Heart left ventricle (tissue), 16 donors: ENCODE measurements around the gene BMP3. TPM values are rescaled to one million over a fixed set of nuclear protein-coding genes. Genes with fewer than 3 reads are reported as not detected.
A peak's percentile ranks its signal among the peaks of the same experiment; 100 is the strongest.

Experiments
- ATAC-seq, 4 donors: fragments of 200-7000 bp; cut with Tn5 transposase; one replicate each; pipeline ENCODE4 v1.9.1; 2020 to 2022; ENCODE audit warnings: moderate library complexity in 4 of 4, mild to moderate bottlenecking in 3 of 4, moderate number of reproducible peaks in 1 of 4
- DNase-seq, 5 donors: peaks; one replicate each; pipeline ENCODE4 v3.0.0-alpha.2; 2020
- H3K27ac ChIP-seq, 12 donors: fragments of 200-600 bp; sonication (generic) in 4 of 12; one replicate each; pipeline versions ENCODE4 v1.5.0 to v1.8.0; 2016 to 2022; ENCODE audit warnings: mild to moderate bottlenecking in 2 of 12
- H3K27me3 ChIP-seq, 9 donors: fragments of 200-600 bp; sonication (generic) in 2 of 9; one replicate each; pipeline versions ENCODE4 v1.5.1 to v1.8.0; 2016 to 2022; ENCODE audit warnings: mild to moderate bottlenecking in 3 of 9
- H3K36me3 ChIP-seq, 9 donors: fragments of 200-600 bp; sonication (generic) in 2 of 9; one replicate each; pipeline versions ENCODE4 v1.5.0 to v1.8.0; 2018 to 2022; ENCODE audit warnings: mild to moderate bottlenecking in 2 of 9
- H3K4me1 ChIP-seq, 12 donors: fragments of 200-600 bp; sonication (generic) in 4 of 12; one replicate each; pipeline versions ENCODE4 v1.5.0 to v1.8.0; 2016 to 2022; ENCODE audit warnings: mild to moderate bottlenecking in 3 of 12
- H3K4me3 ChIP-seq, 12 donors: fragments of 200-600 bp; sonication (generic) in 4 of 12; one replicate each; pipeline versions ENCODE4 v1.5.0 to v1.8.0; 2017 to 2022; ENCODE audit warnings: mild to moderate bottlenecking in 9 of 12, moderate library complexity in 4 of 12
- H3K9me3 ChIP-seq, 12 donors: fragments of 200-600 bp; sonication (generic) in 4 of 12; one replicate each; pipeline versions ENCODE4 v1.5.0 to v1.8.0; 2016 to 2022; ENCODE audit warnings: mild to moderate bottlenecking in 1 of 12
- CTCF ChIP-seq, 12 donors: fragments of 200-600 bp; sonication (generic) in 4 of 12; IDR thresholded peaks; one replicate each; pipeline versions ENCODE4 v1.5.0 to v1.8.0; 2018 to 2022; ENCODE audit warnings: antibody characterized with exemption in 12 of 12, mild to moderate bottlenecking in 5 of 12
- POLR2A ChIP-seq, 2 donors: fragments of 450-650 bp; IDR thresholded peaks; one replicate each; pipeline ENCODE4 v1.6.1; 2017; ENCODE audit warnings: antibody characterized with exemption in 2 of 2, mild to moderate bottlenecking in 2 of 2, moderate library complexity in 2 of 2
- WGBS, 4 donors: extraction: QIAGEN DNeasy Blood & Tissue Kit in 2 of 4; methylation state at CpG; one replicate each; pipeline versions ENCODE4 v1.1.5 to v1.1.7; 2013 to 2018; 5-methylcytosine and 5-hydroxymethylcytosine counted together
- intact Hi-C, 10 donors: fragments of 100-400 bp; cut with DNase I; formaldehyde crosslinking; loops; one replicate each; pipeline versions ENCODE4 v1.11.1 to v1.14.2; 2022
- long read RNA-seq, 3 donors: library from polyadenylated mRNA; unstranded; transcript quantifications; one replicate each; pipeline ENCODE4 v2.0.0, GENCODE V29; 2020 to 2021
- polyA plus RNA-seq, 2 donors: library from polyadenylated mRNA; stranded (reverse); fragments of 200-250 nt; gene quantifications; one replicate each; pipeline ENCODE4 v1.2.3, GENCODE V29; 2013
- total RNA-seq, 9 donors: library from RNA; depleted of rRNA in 2 of 9; stranded (reverse); fragments of >200 nt in 2 of 9; fragmentation: NEBNext Ultra II Directional in 3 of 9; extraction: Animal tissue kit (Norgen Biotek cat#: 25700) in 3 of 9; gene quantifications; one replicate each; pipeline versions ENCODE4 v1.1.0 to v1.2.4, GENCODE V29; 2016 to 2023
- donor health status: ischemic (EF 13 %, LVEDD 7.1; RV severe dilation, severe dysfunction).
- donor health status: healthy with polysubstance abuse.
- donor health status: DM: no; HTN: yes; CAD: no.
- donor health status: DM: no; HTN: no; CAD: no.
- donor health status: ischemic (EF 25% LVEDD 6.9; RV normal size, moderate dysfunction).
- donor health status: ischemic (EF 25% LVEDD 5.7; RV mildly dilated, moderate dysfunction).
- donor health status: healthy.
- donor health status: DM: yes; HTN: yes; CAD: no.
- donor health status: ischemic (EF 35%, LVEDD 5.7; RV mildly dilated, moderate dysfunction).
- donor health status: nonischemic (EF 11% LVEDD 7.7; RV severe dilation, severe dysfunction).
- donor health status: DM: yes; HTN: yes; CAD: no.
- donor health status: PGD.
- donor health status: ischemic (EF 29% LVEDD 5.4; RV normal size, mild dysfunction).
- donor health status: nonischemic (EF 23%, LVEDD 6.1; RV moderate dilation, normal function).

Gene BMP3
- 1 to 10 TPM in 1 of 9 donors, under 1 TPM in 1, not detected in 7; 0.04 to 3.7 TPM for total RNA-seq
- not detected for polyA plus RNA-seq
- long read RNA-seq, donor 1: 0 reads
- long read RNA-seq, donor 2: 0 reads
- long read RNA-seq, donor 3: 0 reads

DNA sequence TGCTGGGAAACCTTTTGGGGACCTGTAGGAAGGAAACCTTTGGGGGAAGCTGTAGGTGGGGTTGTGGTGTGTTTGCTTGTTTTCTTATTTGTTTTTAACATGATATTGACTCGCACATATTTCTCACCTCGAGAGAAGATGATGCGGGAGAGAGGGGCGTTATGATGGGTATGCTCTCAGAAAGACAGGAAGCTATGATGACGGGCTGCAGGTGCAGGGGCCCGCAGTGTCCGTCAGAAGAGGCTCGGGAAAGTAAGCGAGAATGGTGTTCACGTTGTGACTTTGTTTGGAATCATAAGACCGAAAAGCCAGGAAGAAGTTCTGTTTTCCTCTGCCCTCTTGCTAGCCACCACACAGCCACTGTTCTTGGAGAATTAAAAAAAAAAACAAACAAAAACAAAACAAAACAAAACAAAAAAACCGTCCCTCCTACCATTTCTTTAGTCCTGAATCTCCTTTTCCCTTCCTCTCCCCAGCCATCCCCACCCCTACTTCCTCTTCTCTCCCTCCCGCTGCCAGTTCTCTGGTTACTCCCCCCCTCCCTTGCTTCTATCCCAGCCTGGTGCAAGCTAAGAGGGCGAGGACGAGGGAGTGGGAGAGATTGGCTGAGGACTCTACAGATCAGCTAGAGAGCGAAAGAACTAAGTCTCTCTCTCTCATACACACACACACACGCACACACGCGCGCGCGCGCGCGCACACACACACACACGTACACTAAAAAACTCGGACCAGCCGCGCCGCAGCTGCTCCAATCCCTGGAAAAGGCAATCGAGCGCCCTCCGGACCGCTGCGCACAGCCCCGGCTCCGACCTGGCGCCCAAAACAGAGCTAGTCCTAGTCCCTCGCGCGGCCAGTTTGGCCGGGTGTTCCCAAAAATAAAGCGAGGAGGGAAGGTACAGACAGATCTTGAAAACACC, at the start of gene BMP3:
TSS of gene BMP3 (plus strand) at position 648 of the 920 bp plus-strand sequence. CDS start 577 bp downstream, outside the sequence.
- peak in 1 of 5 donors; percentile 59 for DNase-seq

DNA sequence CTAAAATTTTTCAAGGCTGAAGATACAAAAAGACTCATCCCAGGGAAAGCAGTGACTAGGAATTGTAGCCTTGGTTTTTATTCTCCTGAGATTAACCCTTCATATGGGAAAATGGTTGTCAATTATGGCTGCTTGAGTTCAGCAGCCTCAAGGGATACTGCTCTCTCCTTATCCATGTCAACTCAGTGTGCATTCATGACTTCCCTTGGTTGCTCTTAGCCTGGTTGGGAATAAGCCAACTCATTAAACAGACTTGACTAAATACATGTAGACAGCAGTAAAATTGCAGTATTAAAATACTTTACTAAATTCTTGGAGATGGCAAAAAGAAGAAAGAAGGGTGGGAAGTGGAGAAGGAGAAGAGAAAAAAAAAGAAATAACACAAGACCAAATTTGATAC, 44.5 kb upstream of the BMP3 start:
- no peak overlapping the region for H3K4me3 ChIP-seq
- no peaks in the 10 kb centered on the region for H3K36me3 ChIP-seq
- TF ChIP-seq POLR2A (IDR thresholded peaks at IDR 0.05): no peak
- TF ChIP-seq CTCF (IDR thresholded peaks at IDR 0.05): no peak
- ATAC-seq (no peak), DNase-seq (no peak)
- H3K27ac ChIP-seq: no peak overlapping the region
- H3K4me1 ChIP-seq: no peaks in the 10 kb centered on the region
- intact Hi-C loops: loop anchor here in 3 of 10 donors (5.0 to 10.0 kb wide), 2 partner anchors 621 to 624 kb away; no protein-coding TSS in a partner anchor
- H3K9me3 ChIP-seq: no peaks in the 10 kb centered on the region
- H3K27me3 ChIP-seq: peaks cover 0 to 2% (median 0%) of the 10 kb centered on the region in 9 donors

More for the DNA sequence above, at the start of gene BMP3:
- H3K4me1 ChIP-seq: peaks cover 0 to 19% (median 0%) of the 10 kb centered on the region in 12 donors
- intact Hi-C loops: no loop called here
- H3K27ac ChIP-seq: peak within 1 kb of the TSS in 1 of 12 donors; percentile 78
- peak within 1 kb of the TSS in 10 of 12 donors; percentile 2 to 49 (median 36) for H3K4me3 ChIP-seq
- TF ChIP-seq POLR2A (IDR thresholded peaks at IDR 0.05) (no peak), CTCF (IDR thresholded peaks at IDR 0.05) (no peak)
- H3K27me3 ChIP-seq: peaks cover 11 to 75% (median 31%) of the 10 kb centered on the region in 9 donors
- 2 to 4% (median 3%) methylated on average over 36 to 43 of the region's 43 CpGs for WGBS, 4 donors
- no peaks in the 10 kb centered on the region for H3K36me3 ChIP-seq
- peak in 2 of 4 donors; percentile 12 to 46 for ATAC-seq
- H3K9me3 ChIP-seq: no peaks in the 10 kb centered on the region

DNA sequence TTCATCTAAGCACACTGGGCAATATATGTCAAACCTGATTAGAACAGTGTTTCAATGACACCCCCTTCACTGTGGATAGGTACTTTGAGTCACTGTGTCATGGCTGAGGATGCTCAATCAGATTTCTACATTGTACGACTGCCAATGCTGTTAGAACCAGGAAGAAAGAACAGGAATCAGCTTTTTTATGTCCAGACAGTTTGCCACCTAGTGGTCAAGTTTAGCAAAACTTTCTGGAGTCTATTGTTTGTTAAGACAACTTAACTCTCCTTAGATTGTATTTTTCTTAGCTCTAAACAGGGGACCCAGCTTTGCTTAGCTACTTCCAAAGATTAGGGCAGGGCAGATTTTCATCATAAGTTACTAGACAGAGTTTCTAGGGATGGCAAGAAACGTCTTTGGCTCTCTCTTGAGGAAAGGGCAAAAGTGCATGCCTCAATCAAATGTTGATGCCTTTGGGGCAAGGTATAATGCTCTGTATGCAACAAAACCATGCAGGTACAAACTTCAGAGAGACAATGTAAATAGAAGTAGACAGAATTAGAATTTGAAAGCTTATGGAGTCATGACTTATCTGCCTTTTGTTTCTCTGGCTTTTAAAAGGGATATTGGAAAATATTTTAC, 40.5 kb upstream of the BMP3 start:
- 3 to 9% (median 4%) methylated on average over 2 of the region's 2 CpGs for WGBS, 4 donors

More for the DNA sequence above, 40.5 kb upstream of the BMP3 start:
- intact Hi-C loops: loop anchor here (2.0 to 10.0 kb wide), 4 partner anchors 623 to 628 kb away; no protein-coding TSS in a partner anchor
- no peak overlapping the region for H3K4me3 ChIP-seq
- no peaks in the 10 kb centered on the region for H3K4me1 ChIP-seq
- ATAC-seq (no peak), DNase-seq (no peak)
- H3K27me3 ChIP-seq: peaks cover 0 to 4% (median 0%) of the 10 kb centered on the region in 9 donors
- no peaks in the 10 kb centered on the region for H3K36me3 ChIP-seq
- H3K9me3 ChIP-seq: no peaks in the 10 kb centered on the region
- no peak overlapping the region for H3K27ac ChIP-seq
- TF ChIP-seq CTCF (IDR thresholded peaks at IDR 0.05): peak; percentile 40 to 72 (median 62)
- TF ChIP-seq POLR2A (IDR thresholded peaks at IDR 0.05): no peak
